Endothelial cell of umbilical vein (primary cell): ENCODE measurements around the gene KRT76. TPM values are rescaled to one million over a fixed set of nuclear protein-coding genes. Genes with fewer than 3 reads are reported as not detected.

Experiments
- BruUV-seq: library from RNA; stranded (reverse); fragments of 400-500 nt; replicated peaks from 2 replicates; lab custom pipeline; 2021; lab: Mats Ljungman, UMichigan
- CTCF ChIA-PET: fragments of 300-600, 350-600 bp; sonication (Branson Sonifier 250); formaldehyde crosslinking; loops from one replicate; lab custom pipeline; 2021; ENCODE audit warnings: antibody characterized with exemption, inconsistent platforms; lab: Charles Lee
- POLR2A ChIA-PET: fragments of 300-600, 350-600 bp; sonication (Branson Sonifier 250); formaldehyde crosslinking; loops from one replicate; lab custom pipeline; 2021; ENCODE audit warnings: antibody characterized with exemption, inconsistent platforms; lab: Charles Lee
- DNase-seq: peaks from one replicate; pipeline ENCODE4 v3.0.0-alpha.2; 2011; ENCODE audit warnings: low read depth, low spot score
- FAIRE-seq: peaks from 2 replicates; lab custom pipeline; 2011; peaks lifted over from hg19 to GRCh38; lab: Jason Lieb, UNC
- H2AFZ ChIP-seq: 2 replicates; pipeline ENCODE4 v1.6.0; 2012; ENCODE audit warnings: low read depth, low read length, control low read depth, inconsistent platforms
- H3K27ac ChIP-seq: 2 replicates; pipeline ENCODE4 v1.5.1; 2011; ENCODE audit warnings: low read depth, mild to moderate bottlenecking, control low read depth, low read length, moderate library complexity; ENCODE audit not compliant: insufficient read depth
- H3K27me3 ChIP-seq, 2 experiments: 2 replicates each; pipeline versions ENCODE4 v1.6.0 to v1.6.1; 2011; ENCODE audit warnings: low read length in 2 of 2, mixed read lengths in 1 of 2; ENCODE audit not compliant: control insufficient read depth in 2 of 2, insufficient read depth in 2 of 2
- H3K36me3 ChIP-seq, 2 experiments: 2 replicates in 1 of 2; 3 replicates in 1 of 2; pipeline ENCODE4 v1.5.1; 2011; ENCODE audit warnings: low read length in 2 of 2, mild to moderate bottlenecking in 1 of 2, moderate library complexity in 1 of 2; ENCODE audit not compliant: control insufficient read depth in 2 of 2, insufficient read depth in 2 of 2; ENCODE audit errors: extremely low read depth in 1 of 2
- H3K4me1 ChIP-seq: 3 replicates; pipeline ENCODE4 v1.5.1; 2011; ENCODE audit warnings: mild to moderate bottlenecking, low read length; ENCODE audit not compliant: control insufficient read depth, insufficient read depth; ENCODE audit errors: extremely low read depth
- H3K4me2 ChIP-seq: 2 replicates; pipeline ENCODE4 v1.6.1; 2011; ENCODE audit warnings: low read length, control low read depth, mixed read lengths; ENCODE audit not compliant: insufficient read depth
- H3K4me3 ChIP-seq, 3 experiments: fragments of 200-600 bp in 1 of 3; sonication (generic), shearing (Covaris generic) in 1 of 3; replicated peaks in 1 of 3; 2 replicates each; pipeline ENCODE4 v1.5.1; 2011 to 2016; ENCODE audit warnings: control low read depth in 3 of 3, low read length in 3 of 3, mild to moderate bottlenecking in 2 of 3, inconsistent platforms in 1 of 3, low read depth in 1 of 3, moderate library complexity in 1 of 3; ENCODE audit not compliant: insufficient read depth in 1 of 3
- H3K79me2 ChIP-seq: 2 replicates; pipeline ENCODE4 v1.6.0; 2012; ENCODE audit warnings: low read length, inconsistent platforms; ENCODE audit not compliant: control insufficient read depth, insufficient read depth
- H3K9ac ChIP-seq: replicated peaks from 2 replicates; pipeline ENCODE3; 2011; ENCODE audit warnings: low read length, control low read depth; ENCODE audit not compliant: insufficient read depth; ENCODE audit errors: extremely low read depth
- H3K9me1 ChIP-seq: replicated peaks from 3 replicates; pipeline ENCODE4 v1.6.0; 2011; ENCODE audit warnings: mild to moderate bottlenecking, low read length; ENCODE audit not compliant: control insufficient read depth, insufficient read depth; ENCODE audit errors: extremely low read depth
- H3K9me3 ChIP-seq: replicated peaks from 2 replicates; pipeline ENCODE4 v1.5.1; 2012; ENCODE audit warnings: low read length, inconsistent platforms; ENCODE audit not compliant: control insufficient read depth, insufficient read depth
- H4K20me1 ChIP-seq: replicated peaks from 2 replicates; pipeline ENCODE3; 2011; ENCODE audit warnings: mild to moderate bottlenecking, low read length; ENCODE audit not compliant: control insufficient read depth, insufficient read depth; ENCODE audit errors: extremely low read depth
- EZH2 ChIP-seq: IDR thresholded peaks from 2 replicates; pipeline ENCODE4 v1.6.1; 2012; ENCODE audit warnings: borderline replicate concordance, low read depth, mild to moderate bottlenecking, moderate library complexity, low read length, inconsistent platforms; ENCODE audit not compliant: severe bottlenecking
- FOS ChIP-seq: IDR thresholded peaks from 2 replicates; pipeline ENCODE4 v1.6.1; 2011; ENCODE audit warnings: mild to moderate bottlenecking, low read length, moderate library complexity, borderline replicate concordance; ENCODE audit not compliant: insufficient read depth
- GATA2 ChIP-seq: IDR thresholded peaks from 2 replicates; pipeline ENCODE4 v1.7.0; 2011; ENCODE audit warnings: low read depth, mild to moderate bottlenecking, moderate library complexity, mixed read lengths, low read length; ENCODE audit not compliant: insufficient read length, insufficient read depth
- JUN ChIP-seq: IDR thresholded peaks from 2 replicates; pipeline ENCODE4 v1.6.1; 2011; ENCODE audit warnings: borderline replicate concordance, low read depth; ENCODE audit not compliant: insufficient read length, insufficient read depth
- MAX ChIP-seq: IDR thresholded peaks from 2 replicates; pipeline ENCODE4 v1.6.1; 2011; ENCODE audit not compliant: insufficient read depth, insufficient read length
- MYC ChIP-seq: IDR thresholded peaks from one replicate; pipeline ENCODE4 v1.6.1; 2011; ENCODE audit warnings: mild to moderate bottlenecking, low read depth, low read length
- POLR2A ChIP-seq: IDR thresholded peaks from 2 replicates; pipeline ENCODE4 v1.6.1; 2012; ENCODE audit warnings: low read depth, mild to moderate bottlenecking, control low read depth, low read length
- POLR2AphosphoS5 ChIP-seq: IDR thresholded peaks from 2 replicates; pipeline ENCODE4 v1.6.1; 2012; ENCODE audit warnings: low read depth, mild to moderate bottlenecking, control low read depth, low read length, moderate library complexity; ENCODE audit not compliant: insufficient read depth
- dilution Hi-C: fragments of 300-500 bp; cut with MboI; formaldehyde crosslinking; loops from one replicate; pipeline ENCODE4 v1.15.0; 2019; ENCODE audit warnings: low sequenced_read_pairs; ENCODE audit not compliant: extremely low pct_ligation_motif_present
- intact Hi-C: fragments of 100-400 bp; cut with micrococcal nuclease; formaldehyde crosslinking; loops from one replicate; pipeline ENCODE4 v1.10.0; 2022
- polyA plus RNA-seq, 4 experiments: library from polyadenylated mRNA; depleted of rRNA in 3 of 4; stranded (reverse) in 3 of 4; unstranded in 1 of 4; fragments of >200 nt; gene quantifications; 2 replicates each; pipeline versions ENCODE4 v1.2.1 to v1.2.3, GENCODE V29; 2011 to 2012; ENCODE audit warnings: missing spikeins in 1 of 4
- total RNA-seq: library from RNA; stranded (reverse); gene quantifications from 2 replicates; pipeline ENCODE4 v1.2.3, GENCODE V29; 2021

KRT76 gene
- total and polyA plus RNA-seq, 2 donors (not counting 3 experiments of a cell fraction or from before 2014, with no cell fraction given): not detected

GRCh38 chr12:52754135-52754534, 23.0 kb downstream of the KRT76 start:
- Histone ChIP-seq H2AFZ (no peak overlapping the region), H3K4me1 (no peaks in the 10 kb centered on the region), H3K4me2 (no peak overlapping the region), H3K9me1 (no peaks in the 10 kb centered on the region), H3K27ac (no peak overlapping the region), H3K27me3 (no peaks in the 10 kb centered on the region), H3K36me3 (no peaks in the 10 kb centered on the region), H3K9ac (no peak overlapping the region), H3K4me3 (no peak overlapping the region), H3K79me2 (no peaks in the 10 kb centered on the region), H4K20me1 (no peaks in the 10 kb centered on the region), H3K9me3 (no peaks in the 10 kb centered on the region)
- intact Hi-C loops: no loop called here
- BruUV-seq: no TSS peak
- no peak for FAIRE-seq
- dilution Hi-C loops: no loop called here
- ChIA-PET POLR2A (no interaction called here), CTCF (no interaction called here)
- no peak for TF ChIP-seq GATA2
- no peak for TF ChIP-seq JUN
- TF ChIP-seq MAX: no peak
- no peak for TF ChIP-seq EZH2
- no peak for DNase-seq

- no peak overlapping the region for H3K9ac ChIP-seq
- no peaks in the 10 kb centered on the region for H3K79me2 ChIP-seq
- no peaks in the 10 kb centered on the region for H3K27me3 ChIP-seq
- H2AFZ ChIP-seq: no peak overlapping the region
- H3K4me2 ChIP-seq: no peak overlapping the region
- no peaks in the 10 kb centered on the region for H3K36me3 ChIP-seq
- FAIRE-seq: no peak
- no peaks in the 10 kb centered on the region for H3K9me3 ChIP-seq
- CTCF ChIA-PET: no interaction called here
- POLR2A ChIA-PET: no interaction called here
- intact Hi-C loops (no loop called here), dilution Hi-C loops (no loop called here)
- TF ChIP-seq MYC (no peak), POLR2A (no peak), MAX (no peak), FOS (no peak), POLR2AphosphoS5 (no peak)
- no peak overlapping the region for H3K27ac ChIP-seq
- no peak overlapping the region for H3K4me3 ChIP-seq
- DNase-seq: no peak
- BruUV-seq: no TSS peak
- H3K4me1 ChIP-seq: no peaks in the 10 kb centered on the region
- no peaks in the 10 kb centered on the region for H4K20me1 ChIP-seq
- no peaks in the 10 kb centered on the region for H3K9me1 ChIP-seq
Measured at GRCh38 chr12:52753283-52753682, 23.9 kb downstream of the KRT76 start.
